NK-92 (cell line): ENCODE measurements around the gene PCDHA6.
"Not testable (repeated sequence)": the region's sequence is repeated elsewhere in the genome, so short reads cannot be mapped to it uniquely, and the experiment has no call there.

Source experiments
- DNase-seq: peaks from one replicate; lab custom pipeline; 2025; ENCODE audit not compliant: unreplicated experiment; lab: John Stamatoyannopoulos, UW

Gene PCDHA6

DNA sequence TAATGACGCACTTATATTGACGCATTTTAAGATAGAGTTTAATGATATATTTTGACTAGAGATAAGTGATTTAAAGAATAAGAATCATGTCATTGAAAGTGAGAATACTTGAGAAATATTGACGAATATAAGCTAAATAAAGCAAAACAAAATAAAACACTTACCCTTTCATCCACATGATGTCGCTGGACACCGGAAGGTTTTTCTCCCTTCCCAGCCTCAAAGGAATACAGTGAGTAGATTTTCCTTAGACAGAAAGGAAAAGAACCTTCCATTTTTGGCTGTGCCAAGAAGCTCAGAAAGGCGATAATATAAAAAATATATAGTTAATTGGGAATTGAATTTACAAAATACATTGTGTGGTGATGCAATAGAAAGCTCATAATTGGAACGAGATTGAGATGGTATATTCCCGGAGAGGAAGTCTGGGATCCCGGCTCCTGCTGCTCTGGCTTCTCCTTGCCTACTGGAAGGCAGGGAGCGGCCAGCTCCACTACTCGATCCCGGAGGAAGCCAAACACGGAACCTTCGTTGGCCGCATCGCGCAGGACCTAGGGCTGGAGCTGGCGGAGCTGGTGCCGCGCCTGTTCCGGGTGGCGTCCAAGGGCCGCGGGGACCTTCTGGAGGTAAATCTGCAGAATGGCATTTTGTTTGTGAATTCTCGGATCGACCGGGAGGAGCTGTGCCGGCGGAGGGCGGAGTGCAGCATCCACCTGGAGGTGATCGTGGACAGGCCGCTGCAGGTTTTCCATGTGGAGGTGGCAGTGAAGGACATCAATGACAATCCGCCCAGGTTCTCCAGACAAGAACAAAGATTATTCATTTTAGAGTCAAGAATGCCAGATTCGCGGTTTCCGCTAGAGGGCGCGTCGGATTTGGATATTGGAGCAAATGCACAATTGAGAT lies 6.1 kb upstream of the PCDHA6 start, which contains the start of gene PCDHA5:
Gene PCDHA5, plus strand, starts transcription at position 239 of the 906 bp plus-strand sequence.
- no peak for DNase-seq

DNA sequence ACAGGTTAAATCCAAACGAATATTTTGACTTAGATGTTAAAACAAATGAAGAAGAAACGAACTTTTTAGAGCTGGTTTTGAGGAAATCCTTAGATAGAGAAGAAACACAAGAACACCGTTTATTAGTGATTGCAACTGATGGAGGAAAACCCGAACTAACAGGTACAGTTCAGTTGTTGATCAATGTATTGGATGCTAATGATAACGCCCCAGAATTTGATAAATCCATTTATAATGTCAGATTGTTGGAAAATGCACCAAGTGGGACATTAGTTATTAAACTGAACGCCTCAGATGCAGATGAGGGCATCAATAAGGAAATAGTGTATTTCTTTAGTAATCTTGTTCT lies 5.5 kb upstream of the PCDHA6 start:
- no peak for DNase-seq

DNA sequence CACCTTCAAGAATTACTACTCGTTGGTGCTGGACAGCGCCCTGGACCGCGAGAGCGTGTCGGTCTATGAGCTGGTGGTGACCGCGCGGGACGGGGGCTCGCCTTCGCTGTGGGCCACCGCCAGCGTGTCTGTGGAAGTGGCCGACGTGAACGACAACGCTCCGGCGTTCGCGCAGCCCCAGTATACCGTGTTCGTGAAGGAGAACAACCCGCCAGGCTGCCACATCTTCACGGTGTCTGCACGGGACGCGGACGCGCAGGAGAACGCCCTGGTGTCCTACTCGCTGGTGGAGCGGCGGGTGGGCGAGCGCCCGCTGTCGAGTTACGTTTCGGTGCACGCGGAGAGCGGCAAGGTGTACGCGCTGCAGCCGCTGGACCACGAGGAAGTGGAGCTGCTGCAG lies 4.8 kb upstream of the PCDHA6 start:
- DNase-seq, result not testable (repeated sequence)

DNA sequence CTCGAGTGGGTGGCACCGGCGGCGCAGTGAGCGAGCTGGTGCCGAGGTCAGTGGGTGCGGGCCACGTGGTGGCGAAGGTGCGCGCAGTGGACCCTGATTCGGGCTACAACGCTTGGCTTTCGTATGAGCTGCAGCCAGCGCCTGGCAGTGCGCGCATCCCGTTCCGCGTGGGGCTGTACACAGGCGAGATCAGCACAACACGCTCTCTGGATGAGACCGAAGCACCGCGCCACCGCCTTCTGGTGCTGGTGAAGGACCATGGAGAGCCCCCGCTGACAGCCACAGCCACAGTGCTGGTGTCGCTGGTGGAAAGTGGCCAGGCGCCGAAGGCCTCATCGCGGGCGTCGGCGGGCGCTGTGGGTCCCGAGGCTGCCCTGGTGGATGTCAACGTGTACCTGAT lies 4.3 kb upstream of the PCDHA6 start:
- DNase-seq, result no peak

GRCh38 chr5:140828362-140828737 lies 590 bp downstream of the PCDHA6 start:
- DNase-seq, result no peak

GRCh38 chr5:140829511-140830501 lies 2.0 kb downstream of the PCDHA6 start:
- not testable (repeated sequence) for DNase-seq

GRCh38 chr5:140833993-140834392 lies 6.2 kb downstream of the PCDHA6 start, which contains the start of gene PCDHA7:
Gene PCDHA7 (plus strand): TSS chr5:140834269. CDS start chr5:140834384, 115 bp downstream.
- no peak for DNase-seq

DNA sequence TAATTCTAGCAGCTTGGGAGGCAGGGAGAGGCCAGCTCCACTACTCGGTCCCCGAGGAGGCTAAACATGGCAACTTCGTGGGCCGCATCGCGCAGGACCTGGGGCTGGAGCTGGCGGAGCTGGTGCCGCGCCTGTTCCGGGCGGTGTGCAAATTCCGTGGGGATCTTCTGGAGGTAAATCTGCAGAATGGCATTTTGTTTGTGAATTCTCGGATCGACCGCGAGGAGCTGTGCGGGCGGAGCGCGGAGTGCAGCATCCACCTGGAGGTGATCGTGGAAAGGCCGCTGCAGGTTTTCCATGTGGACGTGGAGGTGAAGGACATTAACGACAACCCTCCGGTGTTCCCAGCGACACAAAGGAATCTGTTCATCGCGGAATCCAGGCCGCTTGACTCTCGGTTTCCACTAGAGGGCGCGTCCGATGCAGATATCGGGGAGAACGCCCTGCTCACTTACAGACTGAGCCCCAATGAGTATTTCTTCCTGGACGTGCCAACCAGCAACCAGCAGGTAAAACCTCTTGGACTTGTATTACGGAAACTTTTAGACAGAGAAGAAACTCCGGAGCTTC lies 6.8 kb downstream of the PCDHA6 start:
- DNase-seq, result not testable (repeated sequence)

DNA sequence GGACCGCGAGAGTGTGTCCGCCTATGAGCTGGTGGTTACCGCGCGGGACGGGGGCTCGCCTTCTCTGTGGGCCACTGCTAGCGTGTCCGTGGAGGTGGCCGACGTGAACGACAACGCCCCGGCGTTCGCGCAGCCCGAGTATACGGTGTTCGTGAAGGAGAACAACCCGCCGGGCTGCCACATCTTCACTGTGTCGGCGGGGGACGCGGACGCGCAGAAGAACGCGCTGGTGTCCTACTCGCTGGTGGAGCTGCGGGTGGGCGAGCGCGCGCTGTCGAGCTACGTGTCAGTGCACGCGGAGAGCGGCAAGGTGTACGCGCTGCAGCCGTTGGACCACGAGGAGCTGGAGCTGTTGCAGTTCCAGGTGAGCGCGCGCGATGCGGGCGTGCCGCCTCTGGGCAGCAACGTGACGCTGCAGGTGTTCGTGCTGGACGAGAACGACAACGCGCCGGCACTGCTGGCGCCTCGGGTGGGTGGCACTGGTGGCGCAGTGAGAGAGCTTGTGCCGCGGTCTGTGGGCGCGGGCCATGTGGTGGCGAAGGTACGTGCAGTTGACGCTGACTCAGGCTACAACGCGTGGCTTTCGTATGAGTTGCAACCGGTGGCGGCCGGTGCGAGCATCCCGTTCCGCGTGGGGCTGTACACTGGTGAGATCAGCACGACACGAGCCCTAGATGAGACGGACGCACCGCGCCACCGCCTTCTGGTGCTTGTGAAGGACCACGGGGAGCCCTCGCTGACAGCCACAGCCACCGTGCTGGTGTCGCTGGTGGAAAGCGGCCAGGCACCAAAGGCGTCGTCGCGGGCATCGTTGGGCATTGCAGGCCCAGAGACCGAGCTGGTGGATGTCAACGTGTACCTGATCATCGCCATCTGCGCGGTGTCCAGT lies 8.1 kb downstream of the PCDHA6 start:
- DNase-seq, result no peak

GRCh38 chr5:140840978-140841962 lies 13.5 kb downstream of the PCDHA6 start, which contains the start of gene PCDHA8:
Gene PCDHA8 (plus strand): TSS chr5:140841187. CDS start chr5:140841322, 135 bp downstream.
- DNase-seq, result no peak

DNA sequence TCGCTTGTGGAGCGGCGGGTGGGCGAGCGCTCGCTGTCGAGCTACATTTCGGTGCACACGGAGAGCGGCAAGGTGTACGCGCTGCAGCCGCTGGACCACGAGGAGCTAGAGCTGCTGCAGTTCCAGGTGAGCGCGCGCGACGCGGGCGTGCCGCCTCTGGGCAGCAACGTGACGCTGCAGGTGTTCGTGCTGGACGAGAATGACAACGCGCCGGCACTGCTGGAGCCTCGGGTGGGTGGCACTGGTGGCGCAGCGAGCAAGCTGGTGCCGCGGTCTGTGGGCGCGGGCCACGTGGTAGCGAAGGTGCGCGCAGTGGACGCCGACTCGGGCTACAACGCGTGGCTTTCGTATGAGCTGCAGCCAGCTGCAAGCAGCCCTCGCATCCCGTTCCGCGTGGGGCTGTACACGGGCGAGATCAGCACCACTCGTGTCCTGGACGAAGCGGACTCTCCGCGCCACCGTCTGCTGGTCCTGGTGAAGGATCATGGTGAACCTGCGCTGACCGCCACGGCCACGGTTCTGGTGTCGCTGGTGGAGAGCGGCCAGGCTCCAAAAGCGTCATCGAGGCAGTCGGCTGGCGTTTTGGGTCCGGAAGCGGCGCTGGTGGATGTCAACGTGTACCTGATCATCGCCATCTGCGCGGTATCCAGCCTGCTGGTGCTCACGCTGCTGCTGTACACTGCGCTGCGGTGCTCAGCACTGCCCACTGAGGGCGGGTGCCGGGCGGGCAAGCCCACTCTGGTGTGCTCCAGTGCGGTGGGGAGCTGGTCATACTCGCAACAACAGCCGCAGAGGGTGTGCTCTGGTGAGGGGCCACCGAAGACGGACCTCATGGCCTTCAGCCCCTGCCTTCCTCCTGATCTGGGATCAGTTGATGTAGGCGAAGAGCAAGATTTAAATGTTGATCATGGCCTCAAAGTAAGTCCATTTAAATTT lies 15.3 kb downstream of the PCDHA6 start:
- no peak for DNase-seq

DNA sequence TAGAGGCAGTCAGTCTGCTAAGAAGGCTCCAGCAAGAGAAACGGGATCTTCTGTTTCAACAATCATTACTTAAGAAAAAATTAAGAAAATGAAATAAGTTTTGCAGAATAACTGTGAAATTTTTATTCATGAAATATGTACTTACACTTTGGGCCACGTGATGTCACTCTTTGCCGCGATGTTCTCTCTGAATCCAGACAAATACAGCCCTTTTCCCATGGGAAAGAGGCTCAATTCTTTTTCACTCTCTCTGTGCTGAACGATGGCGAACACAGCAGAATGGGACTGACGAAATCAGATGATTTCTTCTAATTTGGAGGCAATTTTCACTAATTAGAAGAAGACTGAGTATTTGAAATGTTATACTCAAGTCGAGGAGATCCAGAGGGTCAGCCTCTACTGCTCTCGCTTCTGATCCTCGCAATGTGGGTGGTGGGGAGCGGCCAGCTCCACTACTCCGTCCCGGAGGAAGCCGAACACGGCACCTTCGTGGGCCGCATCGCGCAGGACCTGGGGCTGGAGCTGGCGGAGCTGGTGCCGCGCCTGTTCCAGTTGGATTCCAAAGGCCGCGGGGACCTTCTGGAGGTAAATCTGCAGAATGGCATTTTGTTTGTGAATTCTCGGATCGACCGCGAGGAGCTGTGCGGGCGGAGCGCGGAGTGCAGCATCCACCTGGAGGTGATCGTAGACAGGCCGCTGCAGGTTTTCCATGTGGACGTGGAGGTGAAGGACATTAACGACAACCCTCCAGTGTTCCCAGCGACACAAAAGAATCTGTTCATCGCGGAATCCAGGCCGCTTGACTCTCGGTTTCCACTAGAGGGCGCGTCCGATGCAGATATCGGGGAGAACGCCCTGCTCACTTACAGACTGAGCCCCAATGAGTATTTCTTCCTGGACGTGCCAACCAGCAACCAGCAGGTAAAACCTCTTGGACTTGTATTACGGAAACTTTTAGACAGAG lies 20.7 kb downstream of the PCDHA6 start, which contains the start of gene PCDHA9:
Gene PCDHA9, plus strand, starts transcription at position 244 of the 964 bp plus-strand sequence. Its CDS starts 114 bp downstream, at position 358.
- DNase-seq, result not testable (repeated sequence)

DNA sequence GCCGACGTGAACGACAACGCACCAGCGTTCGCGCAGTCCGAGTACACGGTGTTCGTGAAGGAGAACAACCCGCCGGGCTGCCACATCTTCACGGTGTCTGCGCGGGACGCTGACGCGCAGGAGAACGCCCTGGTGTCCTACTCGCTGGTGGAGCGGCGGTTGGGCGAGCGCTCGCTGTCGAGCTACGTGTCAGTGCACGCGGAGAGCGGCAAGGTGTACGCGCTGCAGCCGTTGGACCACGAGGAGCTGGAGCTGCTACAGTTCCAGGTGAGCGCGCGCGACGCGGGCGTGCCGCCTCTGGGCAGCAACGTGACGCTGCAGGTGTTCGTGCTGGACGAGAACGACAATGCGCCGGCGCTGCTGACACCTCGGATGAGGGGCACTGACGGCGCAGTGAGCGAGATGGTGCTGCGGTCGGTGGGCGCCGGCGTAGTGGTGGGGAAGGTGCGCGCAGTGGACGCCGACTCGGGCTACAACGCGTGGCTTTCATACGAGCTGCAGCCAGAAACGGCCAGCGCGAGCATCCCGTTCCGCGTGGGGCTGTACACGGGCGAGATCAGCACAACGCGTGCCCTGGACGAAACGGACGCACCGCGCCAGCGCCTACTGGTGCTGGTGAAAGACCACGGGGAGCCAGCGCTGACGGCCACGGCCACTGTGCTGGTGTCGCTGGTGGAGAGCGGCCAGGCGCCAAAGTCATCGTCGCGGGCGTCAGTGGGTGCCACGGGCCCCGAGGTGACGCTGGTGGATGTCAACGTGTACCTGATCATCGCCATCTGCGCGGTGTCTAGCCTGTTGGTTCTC lies 22.3 kb downstream of the PCDHA6 start:
- DNase-seq, result not testable (repeated sequence)

DNA sequence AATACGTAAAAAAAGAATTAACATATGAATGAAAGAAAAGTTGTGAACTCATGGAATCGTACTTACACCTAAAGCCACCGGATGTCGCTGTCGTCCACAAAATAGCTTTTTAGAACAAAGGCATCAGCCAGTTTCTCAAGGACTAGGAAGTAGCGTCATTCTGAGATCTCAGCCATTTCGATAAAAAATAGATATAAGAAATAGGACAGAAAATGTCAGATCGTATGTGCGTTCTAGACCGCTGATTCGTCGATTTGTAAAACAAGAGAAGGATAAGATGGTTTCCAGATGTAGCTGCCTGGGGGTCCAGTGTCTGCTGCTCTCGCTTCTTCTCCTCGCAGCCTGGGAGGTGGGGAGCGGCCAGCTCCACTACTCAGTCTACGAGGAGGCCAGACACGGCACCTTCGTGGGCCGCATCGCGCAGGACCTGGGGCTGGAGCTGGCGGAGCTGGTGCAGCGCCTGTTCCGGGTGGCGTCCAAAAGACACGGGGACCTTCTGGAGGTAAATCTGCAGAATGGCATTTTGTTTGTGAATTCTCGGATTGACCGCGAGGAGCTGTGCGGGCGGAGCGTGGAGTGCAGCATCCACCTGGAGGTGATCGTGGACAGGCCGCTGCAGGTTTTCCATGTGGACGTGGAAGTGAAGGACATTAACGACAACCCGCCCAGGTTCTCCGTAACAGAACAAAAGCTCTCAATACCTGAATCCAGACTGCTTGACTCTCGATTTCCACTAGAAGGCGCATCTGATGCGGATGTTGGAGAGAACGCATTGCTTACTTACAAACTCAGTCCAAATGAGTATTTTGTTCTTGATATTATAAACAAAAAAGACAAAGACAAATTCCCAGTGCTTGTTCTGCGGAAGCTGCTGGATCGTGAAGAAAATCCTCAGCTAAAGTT lies 28.3 kb downstream of the PCDHA6 start, which contains the start of gene PCDHA10:
Gene PCDHA10, plus strand, starts transcription at position 126 of the 903 bp plus-strand sequence. Its CDS starts 152 bp downstream, at position 278.
- no peak for DNase-seq
